ENCODE measurements around the gene KCNC4. TPM values are rescaled to one million over a fixed set of nuclear protein-coding genes. Genes with fewer than 3 reads are reported as not detected.

Gene KCNC4
- total and polyA plus RNA-seq, 8 donors: 1.1 to 16.5 (median 3.0) TPM

GRCh38 chr1:110170766-110171733 is 39.1 kb upstream of the KCNC4 start:
- H3K4me1 ChIP-seq: peaks cover 0 to 1% (median under 1%) of the 10 kb centered on the region in 4 donors
- no peaks in the 10 kb centered on the region for H3K9me3 ChIP-seq
- H3K36me3 ChIP-seq: no peaks in the 10 kb centered on the region
- DNase-seq: peak in 1 of 2 donors; percentile 55
- H3K27me3 ChIP-seq: peaks cover 0 to 26% (median 9%) of the 10 kb centered on the region in 3 donors
- no peak overlapping the region for H3K27ac ChIP-seq
- intact Hi-C loops (cut with DNase I; ENCODE audit: low total_unique reads): no loop called here
- WGBS, 5 donors: 55 to 76% (median 73%) methylated on average over 12 to 13 of the region's 13 CpGs
- TF ChIP-seq CTCF (IDR thresholded peaks at IDR 0.05): no peak
- no peak for TF ChIP-seq POLR2AphosphoS5 (IDR thresholded peaks at IDR 0.05)
- no peak for TF ChIP-seq POLR2A (IDR thresholded peaks at IDR 0.05)
- no peak for TF ChIP-seq EP300 (IDR thresholded peaks at IDR 0.05)
- no peak overlapping the region for H3K4me3 ChIP-seq

- H3K36me3 ChIP-seq: no peaks in the 10 kb centered on the region
- peaks cover 0 to 26% (median 9%) of the 10 kb centered on the region in 3 donors for H3K27me3 ChIP-seq
- TF ChIP-seq EP300 (IDR thresholded peaks at IDR 0.05) (no peak), CTCF (IDR thresholded peaks at IDR 0.05) (no peak), POLR2A (IDR thresholded peaks at IDR 0.05) (no peak), POLR2AphosphoS5 (IDR thresholded peaks at IDR 0.05) (no peak)
- DNase-seq: no peak
- H3K9me3 ChIP-seq: no peaks in the 10 kb centered on the region
- no peak overlapping the region for H3K4me3 ChIP-seq
- no peak overlapping the region for H3K27ac ChIP-seq
- WGBS, 5 donors: 84 to 86% (median 85%) methylated on average over 9 to 10 of the region's 10 CpGs
- intact Hi-C loops (cut with DNase I; ENCODE audit: low total_unique reads): no loop called here
- H3K4me1 ChIP-seq: peaks cover 0 to 6% (median 2%) of the 10 kb centered on the region in 4 donors
Measured at GRCh38 chr1:110172001-110172400, 38.1 kb upstream of the KCNC4 start.

- intact Hi-C loops (cut with DNase I; ENCODE audit: low total_unique reads): no loop called here
- Histone ChIP-seq H3K9me3 (no peaks in the 10 kb centered on the region), H3K4me3 (no peak overlapping the region), H3K27me3 (peaks cover 0 to 26% (median 9%) of the 10 kb centered on the region in 3 donors), H3K4me1 (peaks cover 0 to 6% (median 2%) of the 10 kb centered on the region in 4 donors), H3K36me3 (no peaks in the 10 kb centered on the region), H3K27ac (no peak overlapping the region)
- TF ChIP-seq EP300 (IDR thresholded peaks at IDR 0.05): no peak
- no peak for TF ChIP-seq POLR2A (IDR thresholded peaks at IDR 0.05)
- no peak for TF ChIP-seq POLR2AphosphoS5 (IDR thresholded peaks at IDR 0.05)
- TF ChIP-seq CTCF (IDR thresholded peaks at IDR 0.05): no peak
- WGBS, 5 donors: 60 to 69% (median 65%) methylated on average over 15 of the region's 15 CpGs
- no peak for DNase-seq
Measured at GRCh38 chr1:110173466-110174105, 36.5 kb upstream of the KCNC4 start.

- intact Hi-C loops (cut with DNase I; ENCODE audit: low total_unique reads): no loop called here
- Histone ChIP-seq H3K36me3 (no peaks in the 10 kb centered on the region), H3K4me3 (no peak overlapping the region), H3K9me3 (no peaks in the 10 kb centered on the region), H3K27ac (no peak overlapping the region), H3K4me1 (peaks cover 0 to 6% (median 2%) of the 10 kb centered on the region in 4 donors), H3K27me3 (peaks cover 0 to 27% (median 9%) of the 10 kb centered on the region in 3 donors)
- WGBS, 5 donors: 36 to 43% (median 41%) methylated on average over 1 to 2 of the region's 2 CpGs
- DNase-seq: no peak
- TF ChIP-seq EP300 (IDR thresholded peaks at IDR 0.05) (no peak), POLR2AphosphoS5 (IDR thresholded peaks at IDR 0.05) (no peak), CTCF (IDR thresholded peaks at IDR 0.05) (no peak), POLR2A (IDR thresholded peaks at IDR 0.05) (no peak)
Measured at GRCh38 chr1:110174961-110175360, 35.2 kb upstream of the KCNC4 start.

All from stomach (tissue), 9 donors.